22Rv1 (cell line): ENCODE results near the gene TMEM167B.
"Not testable (repeated sequence)": the region's sequence is repeated elsewhere in the genome, so short reads cannot be mapped to it uniquely, and the experiment has no call there.

Experiments used
- H3K27ac ChIP-seq: fragments of 450-650 bp; 2 replicates; pipeline ENCODE4 v1.5.1; 2017
- CTCF ChIP-seq: fragments of 450-650 bp; IDR thresholded peaks from 2 replicates; pipeline ENCODE4 v1.5.1; 2017; ENCODE audit warnings: mild to moderate bottlenecking
- ZFX ChIP-seq: fragments of 450-650 bp; IDR thresholded peaks from 2 replicates; pipeline ENCODE4 v1.6.1; 2017; ENCODE audit warnings: antibody characterized with exemption, borderline replicate concordance

Gene TMEM167B

GRCh38 chr1:109048335-109048734, 42.2 kb upstream of the TMEM167B start:
- TF ChIP-seq ZFX (no peak), CTCF (no peak)
- no peak overlapping the region for H3K27ac ChIP-seq

GRCh38 chr1:109050228-109050995, 40.2 kb upstream of the TMEM167B start:
- H3K27ac ChIP-seq = no peak overlapping the region
- TF ChIP-seq CTCF = no peak
- no peak for TF ChIP-seq ZFX

- H3K27ac ChIP-seq = not testable (repeated sequence)
Measured at GRCh38 chr1:109052145-109052544, 38.4 kb upstream of the TMEM167B start.

DNA sequence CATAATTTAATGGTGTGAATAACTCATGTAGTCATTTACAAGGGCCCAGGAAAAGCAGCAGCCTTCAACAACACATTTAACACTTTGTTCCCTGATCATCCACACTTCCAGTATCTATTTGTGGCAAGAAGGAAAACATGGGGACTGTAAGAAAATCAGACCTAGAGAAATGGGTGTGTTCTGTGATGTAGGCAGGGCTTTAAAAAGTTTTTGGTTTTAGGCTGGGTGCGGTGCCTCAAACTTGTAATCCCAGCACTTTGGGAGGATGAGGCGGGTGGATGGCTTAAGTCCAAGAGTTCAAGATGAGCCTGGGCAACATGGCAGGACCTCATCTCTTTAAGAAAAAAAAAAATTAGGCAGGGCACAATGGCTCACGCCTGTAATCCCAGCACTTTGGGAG, 34.5 kb upstream of the TMEM167B start:
- H3K27ac ChIP-seq = no peak overlapping the region
- no peak for TF ChIP-seq CTCF
- no peak for TF ChIP-seq ZFX

- TF ChIP-seq CTCF = no peak
- TF ChIP-seq ZFX = no peak
- no peak overlapping the region for H3K27ac ChIP-seq
Measured at GRCh38 chr1:109059026-109059425, 31.5 kb upstream of the TMEM167B start.

- H3K27ac ChIP-seq = no peak overlapping the region
- no peak for TF ChIP-seq ZFX
- TF ChIP-seq CTCF = no peak
Measured at GRCh38 chr1:109060707-109061106, 29.9 kb upstream of the TMEM167B start.

GRCh38 chr1:109061183-109061582, 29.4 kb upstream of the TMEM167B start:
- no peak for TF ChIP-seq ZFX
- no peak for TF ChIP-seq CTCF
- no peak overlapping the region for H3K27ac ChIP-seq

GRCh38 chr1:109065137-109065536, 25.4 kb upstream of the TMEM167B start:
- no peak for TF ChIP-seq CTCF
- TF ChIP-seq ZFX = no peak

More at GRCh38 chr1:109065137-109065536, 25.4 kb upstream of the TMEM167B start:
- H3K27ac ChIP-seq = no peak overlapping the region
